Suprapubic skin (tissue), 4 donors: ENCODE data around the gene RNF180. TPM values are rescaled to one million over a fixed set of nuclear protein-coding genes. Genes with fewer than 3 reads are reported as not detected.

Source experiments
- DNase-seq, 2 donors: peaks; one replicate each; pipeline ENCODE4 v3.0.0-alpha.2; 2019; ENCODE audit warnings: low spot score in 2 of 2
- H3K27ac ChIP-seq: fragments of 200-600 bp; sonication (generic); one replicate; pipeline ENCODE4 v1.5.1; 2019
- H3K27me3 ChIP-seq: fragments of 200-600 bp; sonication (generic); one replicate; pipeline ENCODE4 v1.5.1; 2019
- H3K36me3 ChIP-seq: fragments of 200-600 bp; sonication (generic); one replicate; pipeline ENCODE4 v1.5.1; 2019
- H3K4me1 ChIP-seq: fragments of 200-600 bp; sonication (generic); one replicate; pipeline ENCODE4 v1.5.1; 2019
- H3K4me3 ChIP-seq: fragments of 200-600 bp; sonication (generic); one replicate; pipeline ENCODE4 v1.5.1; 2019; ENCODE audit warnings: mild to moderate bottlenecking
- H3K9me3 ChIP-seq: fragments of 200-600 bp; sonication (generic); one replicate; pipeline ENCODE4 v1.5.1; 2019
- CTCF ChIP-seq, 2 donors: fragments of 200-600 bp in 1 of 2; fragments of 450-650 bp in 1 of 2; sonication (generic) in 1 of 2; IDR thresholded peaks; one replicate each; pipeline ENCODE4 v1.5.1; 2016 to 2019; ENCODE audit warnings: antibody characterized with exemption in 2 of 2, mild to moderate bottlenecking in 1 of 2, moderate library complexity in 1 of 2
- EP300 ChIP-seq: sonication (generic); formaldehyde crosslinking; IDR thresholded peaks from one replicate; pipeline ENCODE4 v1.6.1; 2017; ENCODE audit warnings: antibody characterized with exemption
- POLR2A ChIP-seq, 2 donors: fragments of 450-650 bp; IDR thresholded peaks; one replicate each; pipeline ENCODE4 v1.6.1; 2017; ENCODE audit warnings: antibody characterized with exemption in 2 of 2, mild to moderate bottlenecking in 2 of 2, moderate library complexity in 2 of 2
- POLR2AphosphoS5 ChIP-seq, 3 donors: sonication (generic); formaldehyde crosslinking; IDR thresholded peaks; one replicate each; pipeline ENCODE4 v1.6.1; 2017; ENCODE audit warnings: antibody characterized with exemption in 3 of 3
- WGBS: methylation state at CpG from one replicate; pipeline ENCODE4 v1.1.5; 2018; 5-methylcytosine and 5-hydroxymethylcytosine counted together
- total RNA-seq, 4 donors: library from RNA; depleted of rRNA; stranded (reverse); fragments of >200 nt; gene quantifications; one replicate each; pipeline ENCODE4 v1.1.0, GENCODE V29; 2016

The RNF180 gene
- total RNA-seq, 4 donors from 2014 or later = 11.3 to 20.9 (median 17.0) TPM

- 67% methylated on average over 1 of the region's 1 CpG for WGBS
- H3K36me3 ChIP-seq = no peaks in the 10 kb centered on the region
- H3K4me3 ChIP-seq = no peak overlapping the region
- peaks cover 6% of the 10 kb centered on the region for H3K9me3 ChIP-seq
- TF ChIP-seq POLR2A (IDR thresholded peaks at IDR 0.05) (no peak), EP300 (no peak)
- H3K27me3 ChIP-seq = no peaks in the 10 kb centered on the region
- no peak for DNase-seq
- H3K4me1 ChIP-seq = no peaks in the 10 kb centered on the region
- H3K27ac ChIP-seq = no peak overlapping the region
Observed at GRCh38 chr5:64295101-64295500, 129.5 kb downstream of the RNF180 start.

DNA sequence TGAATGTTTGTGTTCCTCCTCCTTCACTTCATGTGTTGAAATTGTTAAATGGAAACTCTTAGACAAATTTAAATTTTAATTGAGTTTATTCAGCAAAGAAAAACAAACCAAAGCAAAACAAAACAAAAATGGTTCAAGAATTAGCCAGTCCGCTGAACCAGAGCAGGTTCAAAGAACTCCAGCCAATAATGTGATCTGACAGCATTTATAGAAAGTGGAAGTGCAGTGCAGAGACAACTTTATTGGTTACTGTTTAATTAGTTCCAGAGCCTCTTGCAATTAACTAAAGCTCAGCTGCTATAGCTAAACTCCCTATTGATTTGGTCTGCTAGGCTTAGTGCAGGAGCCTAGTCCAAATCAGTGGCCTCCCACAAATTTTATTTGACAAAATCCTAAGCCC, 132.9 kb downstream of the RNF180 start:
- H3K27me3 ChIP-seq = no peaks in the 10 kb centered on the region
- 68% methylated on average over 1 of the region's 1 CpG for WGBS
- no peaks in the 10 kb centered on the region for H3K4me1 ChIP-seq
- H3K36me3 ChIP-seq = no peaks in the 10 kb centered on the region
- DNase-seq = no peak
- no peak overlapping the region for H3K27ac ChIP-seq
- no peaks in the 10 kb centered on the region for H3K9me3 ChIP-seq
- no peak overlapping the region for H3K4me3 ChIP-seq
- TF ChIP-seq POLR2A (IDR thresholded peaks at IDR 0.05) (no peak), POLR2AphosphoS5 (IDR thresholded peaks at IDR 0.05) (no peak), EP300 (no peak), CTCF (IDR thresholded peaks at IDR 0.05) (no peak)

DNA sequence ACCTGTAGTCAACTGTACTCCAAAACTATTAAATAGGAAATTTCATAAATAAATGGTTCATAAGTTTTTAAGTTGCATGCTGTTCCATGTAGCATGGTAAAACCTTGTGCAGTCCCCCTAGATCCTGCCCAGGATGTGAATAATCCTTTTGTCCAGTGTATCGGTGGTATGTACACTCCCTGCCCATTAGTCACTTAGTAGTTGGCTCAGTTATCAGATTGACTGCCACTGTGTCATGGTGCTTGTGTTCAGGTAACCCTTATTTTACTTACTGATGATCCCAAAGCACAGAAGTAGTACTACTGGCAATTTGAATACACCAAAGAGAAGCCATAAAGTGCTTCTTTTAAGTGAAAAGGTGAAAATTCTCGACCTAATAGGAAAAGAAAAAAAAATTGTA, 134.2 kb downstream of the RNF180 start:
- no peak for DNase-seq
- no peak overlapping the region for H3K4me3 ChIP-seq
- H3K27ac ChIP-seq = no peak overlapping the region
- no peaks in the 10 kb centered on the region for H3K9me3 ChIP-seq
- TF ChIP-seq EP300 (no peak), POLR2AphosphoS5 (IDR thresholded peaks at IDR 0.05) (no peak), CTCF (IDR thresholded peaks at IDR 0.05) (no peak), POLR2A (IDR thresholded peaks at IDR 0.05) (no peak)
- H3K36me3 ChIP-seq = no peaks in the 10 kb centered on the region
- H3K4me1 ChIP-seq = no peaks in the 10 kb centered on the region
- no peaks in the 10 kb centered on the region for H3K27me3 ChIP-seq
- WGBS = 64% methylated on average over 2 of the region's 2 CpGs

GRCh38 chr5:64301566-64301965, 135.9 kb downstream of the RNF180 start:
- Histone ChIP-seq H3K9me3 (no peaks in the 10 kb centered on the region), H3K27me3 (no peaks in the 10 kb centered on the region), H3K36me3 (no peaks in the 10 kb centered on the region), H3K4me1 (no peaks in the 10 kb centered on the region), H3K27ac (no peak overlapping the region), H3K4me3 (no peak overlapping the region)
- no peak for DNase-seq
- no peak for TF ChIP-seq POLR2AphosphoS5 (IDR thresholded peaks at IDR 0.05)

DNA sequence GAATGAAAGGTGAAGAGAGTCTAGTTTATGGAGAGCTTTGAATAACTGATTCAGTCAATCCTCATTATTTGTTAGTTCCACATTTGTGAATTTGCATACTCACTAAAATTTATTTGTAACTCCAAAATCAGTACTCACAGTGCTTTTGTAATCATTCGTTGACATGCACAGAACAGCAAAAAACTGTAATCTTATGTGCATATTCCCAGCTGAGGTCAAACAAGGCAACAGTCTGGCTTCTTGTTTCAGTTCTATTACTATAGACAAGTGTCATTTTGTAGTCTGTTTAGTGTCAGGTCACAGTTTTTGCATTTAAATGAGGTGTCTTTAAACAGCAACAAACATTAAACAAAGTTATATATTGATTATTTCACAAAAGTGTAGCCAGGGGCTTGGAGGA, 142.5 kb downstream of the RNF180 start:
- 37% methylated on average over 1 of the region's 1 CpG for WGBS
- TF ChIP-seq POLR2AphosphoS5 (IDR thresholded peaks at IDR 0.05) = no peak
- TF ChIP-seq CTCF (IDR thresholded peaks at IDR 0.05) = no peak
- no peak for TF ChIP-seq POLR2A (IDR thresholded peaks at IDR 0.05)
- TF ChIP-seq EP300 = no peak
- H3K36me3 ChIP-seq = no peaks in the 10 kb centered on the region

DNA sequence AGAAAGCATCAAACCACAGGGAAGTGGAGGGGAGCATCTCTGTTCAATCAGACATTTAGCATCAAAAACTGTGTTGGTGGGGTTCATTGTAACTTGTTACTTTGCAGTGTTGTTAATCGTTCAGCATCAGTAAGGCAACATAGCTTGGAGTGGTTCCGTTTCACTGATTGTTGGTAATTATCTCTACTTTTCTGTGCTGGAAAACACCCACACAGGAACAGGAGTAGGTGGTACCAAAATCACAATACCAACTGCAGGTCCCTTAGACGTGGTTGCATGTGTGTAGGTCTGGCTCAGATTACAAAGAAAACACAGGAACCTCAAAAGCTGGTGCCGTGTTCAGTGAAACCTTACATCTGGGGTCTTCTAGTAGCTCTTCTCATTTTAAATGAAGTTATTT, 146.8 kb downstream of the RNF180 start:
- TF ChIP-seq CTCF (IDR thresholded peaks at IDR 0.05) = no peak
- TF ChIP-seq POLR2AphosphoS5 (IDR thresholded peaks at IDR 0.05) = no peak
- no peak for TF ChIP-seq POLR2A (IDR thresholded peaks at IDR 0.05)
- TF ChIP-seq EP300 = no peak
- Histone ChIP-seq H3K9me3 (no peaks in the 10 kb centered on the region), H3K4me3 (no peak overlapping the region), H3K27ac (no peak overlapping the region), H3K4me1 (no peaks in the 10 kb centered on the region), H3K27me3 (no peaks in the 10 kb centered on the region), H3K36me3 (no peaks in the 10 kb centered on the region)
- DNase-seq = no peak
- WGBS = 83% methylated on average over 4 of the region's 4 CpGs

More for the DNA sequence above, 142.5 kb downstream of the RNF180 start:
- Histone ChIP-seq H3K4me3 (no peak overlapping the region), H3K27ac (no peak overlapping the region), H3K27me3 (no peaks in the 10 kb centered on the region), H3K4me1 (no peaks in the 10 kb centered on the region), H3K9me3 (no peaks in the 10 kb centered on the region)
- DNase-seq = no peak
